DOHH2 (cell line): ENCODE measurements around the gene MPZL3.

Experiments used
- EZH2phosphoT487 ChIP-seq: fragments of 200-600 bp; sonication (generic); IDR thresholded peaks from 2 replicates; pipeline ENCODE4 v1.6.1; 2017; ENCODE audit warnings: borderline replicate concordance, mild to moderate bottlenecking, antibody characterized with exemption, low read length, moderate library complexity, mixed read lengths
- TF ChIP-seq, protein P1 (sequence below): fragments of 200-600 bp; sonication (generic); IDR thresholded peaks from one replicate; pipeline ENCODE4 v1.5.1; 2014; ENCODE audit warnings: antibody characterized with exemption, mild to moderate bottlenecking, low read depth, low read length; ENCODE audit not compliant: poor library complexity, severe bottlenecking

DNA sequence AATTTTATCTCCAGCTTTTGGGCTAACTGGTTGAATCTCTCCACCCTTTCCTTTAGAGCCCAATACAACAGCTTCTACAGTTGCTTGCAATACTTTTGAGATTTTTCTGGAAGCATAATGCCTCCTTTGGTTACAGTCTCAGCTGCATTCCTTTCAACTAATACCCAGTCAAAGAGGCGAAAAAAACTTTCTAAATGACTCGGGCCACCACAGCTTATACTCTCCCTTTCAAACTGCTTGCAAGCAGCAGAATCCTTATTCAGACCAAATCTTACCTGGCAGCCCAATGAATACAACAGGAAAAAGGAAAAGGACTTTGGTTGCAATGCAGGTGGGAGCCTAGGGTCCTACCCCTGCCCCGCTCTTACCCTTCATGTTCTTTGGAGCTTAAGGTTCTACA, 43.1 kb downstream of the MPZL3 start:
- no peak for TF ChIP-seq EZH2phosphoT487
- TF ChIP-seq, protein P1, sequence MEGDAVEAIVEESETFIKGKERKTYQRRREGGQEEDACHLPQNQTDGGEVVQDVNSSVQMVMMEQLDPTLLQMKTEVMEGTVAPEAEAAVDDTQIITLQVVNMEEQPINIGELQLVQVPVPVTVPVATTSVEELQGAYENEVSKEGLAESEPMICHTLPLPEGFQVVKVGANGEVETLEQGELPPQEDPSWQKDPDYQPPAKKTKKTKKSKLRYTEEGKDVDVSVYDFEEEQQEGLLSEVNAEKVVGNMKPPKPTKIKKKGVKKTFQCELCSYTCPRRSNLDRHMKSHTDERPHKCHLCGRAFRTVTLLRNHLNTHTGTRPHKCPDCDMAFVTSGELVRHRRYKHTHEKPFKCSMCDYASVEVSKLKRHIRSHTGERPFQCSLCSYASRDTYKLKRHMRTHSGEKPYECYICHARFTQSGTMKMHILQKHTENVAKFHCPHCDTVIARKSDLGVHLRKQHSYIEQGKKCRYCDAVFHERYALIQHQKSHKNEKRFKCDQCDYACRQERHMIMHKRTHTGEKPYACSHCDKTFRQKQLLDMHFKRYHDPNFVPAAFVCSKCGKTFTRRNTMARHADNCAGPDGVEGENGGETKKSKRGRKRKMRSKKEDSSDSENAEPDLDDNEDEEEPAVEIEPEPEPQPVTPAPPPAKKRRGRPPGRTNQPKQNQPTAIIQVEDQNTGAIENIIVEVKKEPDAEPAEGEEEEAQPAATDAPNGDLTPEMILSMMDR: no peak
